ENCODE results near the gene AQP2.

DNA sequence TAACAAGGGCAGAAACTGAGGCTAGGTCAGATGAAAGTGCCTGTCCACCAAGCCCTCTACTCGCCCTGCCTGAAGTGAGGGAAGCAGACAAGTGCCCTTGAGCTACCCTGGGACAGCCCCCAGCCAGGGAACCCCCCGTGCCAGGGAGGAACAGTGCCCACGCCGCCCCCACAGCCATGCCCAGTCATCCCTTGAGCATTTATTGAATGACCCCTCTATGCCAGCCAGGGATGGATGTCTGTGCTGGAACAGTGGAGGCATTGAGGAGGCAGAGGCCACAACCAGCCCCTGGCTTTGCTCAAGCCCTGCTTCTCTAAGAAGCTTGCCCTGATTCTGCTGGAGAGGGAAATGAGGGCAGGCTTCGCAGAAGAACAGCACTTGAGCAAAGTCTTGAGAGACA, 18.5 kb downstream of the AQP2 start:
- TF ChIP-seq, protein P1, sequence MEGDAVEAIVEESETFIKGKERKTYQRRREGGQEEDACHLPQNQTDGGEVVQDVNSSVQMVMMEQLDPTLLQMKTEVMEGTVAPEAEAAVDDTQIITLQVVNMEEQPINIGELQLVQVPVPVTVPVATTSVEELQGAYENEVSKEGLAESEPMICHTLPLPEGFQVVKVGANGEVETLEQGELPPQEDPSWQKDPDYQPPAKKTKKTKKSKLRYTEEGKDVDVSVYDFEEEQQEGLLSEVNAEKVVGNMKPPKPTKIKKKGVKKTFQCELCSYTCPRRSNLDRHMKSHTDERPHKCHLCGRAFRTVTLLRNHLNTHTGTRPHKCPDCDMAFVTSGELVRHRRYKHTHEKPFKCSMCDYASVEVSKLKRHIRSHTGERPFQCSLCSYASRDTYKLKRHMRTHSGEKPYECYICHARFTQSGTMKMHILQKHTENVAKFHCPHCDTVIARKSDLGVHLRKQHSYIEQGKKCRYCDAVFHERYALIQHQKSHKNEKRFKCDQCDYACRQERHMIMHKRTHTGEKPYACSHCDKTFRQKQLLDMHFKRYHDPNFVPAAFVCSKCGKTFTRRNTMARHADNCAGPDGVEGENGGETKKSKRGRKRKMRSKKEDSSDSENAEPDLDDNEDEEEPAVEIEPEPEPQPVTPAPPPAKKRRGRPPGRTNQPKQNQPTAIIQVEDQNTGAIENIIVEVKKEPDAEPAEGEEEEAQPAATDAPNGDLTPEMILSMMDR (conservative IDR thresholded peaks at IDR 0.05) = no peak
- no peak for TF ChIP-seq ZFX (IDR thresholded peaks at IDR 0.05)

Data from C4-2B (cell line).